ENCODE measurements around the gene RNF31. TPM values are rescaled to one million over a fixed set of nuclear protein-coding genes. Genes with fewer than 3 reads are reported as not detected.

RNF31 gene
- total RNA-seq, 1 donor from 2014 or later, result 79.4 TPM

DNA sequence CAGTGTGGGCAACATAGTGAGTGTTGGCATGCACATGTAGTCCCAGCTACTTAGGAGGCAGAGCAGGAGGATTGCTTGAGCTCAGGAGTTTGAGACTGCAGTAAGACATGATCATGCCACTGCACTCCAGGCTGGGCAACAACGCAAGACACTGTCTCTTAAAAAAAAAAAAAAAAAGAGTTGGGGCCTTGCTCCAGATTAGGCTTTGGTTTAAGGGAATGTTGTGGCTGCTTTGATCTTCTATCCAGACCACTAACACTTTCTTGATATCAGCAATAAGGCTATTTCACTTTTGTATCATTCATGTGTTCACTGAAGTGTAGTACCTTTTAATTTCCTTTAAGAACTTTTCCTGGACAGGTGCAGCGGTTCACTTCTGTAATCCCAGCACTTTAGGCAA lies 19.6 kb upstream of the RNF31 start:
- TF ChIP-seq, protein P1, sequence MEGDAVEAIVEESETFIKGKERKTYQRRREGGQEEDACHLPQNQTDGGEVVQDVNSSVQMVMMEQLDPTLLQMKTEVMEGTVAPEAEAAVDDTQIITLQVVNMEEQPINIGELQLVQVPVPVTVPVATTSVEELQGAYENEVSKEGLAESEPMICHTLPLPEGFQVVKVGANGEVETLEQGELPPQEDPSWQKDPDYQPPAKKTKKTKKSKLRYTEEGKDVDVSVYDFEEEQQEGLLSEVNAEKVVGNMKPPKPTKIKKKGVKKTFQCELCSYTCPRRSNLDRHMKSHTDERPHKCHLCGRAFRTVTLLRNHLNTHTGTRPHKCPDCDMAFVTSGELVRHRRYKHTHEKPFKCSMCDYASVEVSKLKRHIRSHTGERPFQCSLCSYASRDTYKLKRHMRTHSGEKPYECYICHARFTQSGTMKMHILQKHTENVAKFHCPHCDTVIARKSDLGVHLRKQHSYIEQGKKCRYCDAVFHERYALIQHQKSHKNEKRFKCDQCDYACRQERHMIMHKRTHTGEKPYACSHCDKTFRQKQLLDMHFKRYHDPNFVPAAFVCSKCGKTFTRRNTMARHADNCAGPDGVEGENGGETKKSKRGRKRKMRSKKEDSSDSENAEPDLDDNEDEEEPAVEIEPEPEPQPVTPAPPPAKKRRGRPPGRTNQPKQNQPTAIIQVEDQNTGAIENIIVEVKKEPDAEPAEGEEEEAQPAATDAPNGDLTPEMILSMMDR (conservative IDR thresholded peaks at IDR 0.05; ENCODE audit: low read depth, low read length), result no peak
- no peak for DNase-seq (ENCODE audit: low read depth)
- no peak overlapping the region for H3K4me3 ChIP-seq (ENCODE audit: low read depth, low read length)

DNA sequence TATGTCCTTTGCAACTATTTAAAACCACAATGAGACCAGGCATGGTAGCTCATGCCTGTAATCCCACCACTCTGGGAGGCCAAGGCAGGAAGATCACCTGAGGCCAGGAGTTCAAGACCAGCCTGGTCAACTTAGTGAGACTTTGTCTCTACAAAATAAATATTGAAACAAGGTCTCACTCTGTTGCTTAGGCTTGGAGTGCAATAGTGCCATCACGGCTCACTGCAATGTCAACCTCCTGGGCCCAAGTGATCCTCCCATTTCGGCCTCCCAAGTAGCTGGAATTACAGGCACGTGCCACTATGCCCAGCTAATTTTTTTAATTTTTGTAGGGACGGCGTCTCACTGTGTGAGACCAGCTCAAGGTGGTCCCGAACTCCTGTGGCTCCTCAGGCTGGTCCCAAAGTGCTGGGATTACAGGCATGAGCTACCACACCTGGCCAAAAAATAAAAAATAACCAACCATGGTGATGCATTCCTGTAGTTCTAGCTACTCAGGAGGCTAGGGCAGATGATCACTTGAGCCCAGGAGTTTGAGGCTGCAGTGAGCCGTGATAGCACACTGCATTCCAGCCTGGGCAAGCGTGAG lies 17.8 kb upstream of the RNF31 start:
- no peak for DNase-seq (ENCODE audit: low read depth)
- H3K4me3 ChIP-seq (ENCODE audit: low read depth, low read length), result no peak overlapping the region
- TF ChIP-seq, protein P1 (conservative IDR thresholded peaks at IDR 0.05; ENCODE audit: low read depth, low read length), result no peak

DNA sequence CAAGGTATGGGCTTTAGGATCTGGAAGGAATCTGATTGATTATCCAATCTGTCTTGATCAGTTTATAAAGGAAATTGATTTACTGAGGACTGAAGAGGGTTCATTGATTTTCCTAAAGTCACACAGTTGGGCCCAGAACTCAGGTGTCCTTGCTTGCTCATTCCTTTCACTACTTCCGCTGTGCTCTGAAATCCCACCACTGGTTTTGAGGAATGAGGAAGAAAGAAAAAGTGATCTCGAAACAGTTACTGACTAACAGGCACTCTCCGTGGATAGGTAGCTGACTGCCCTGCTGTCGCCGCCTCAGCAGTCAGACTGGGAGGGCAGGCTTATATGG lies 16.9 kb upstream of the RNF31 start, which contains the start of gene FITM1:
Gene FITM1 (plus strand): TSS at position 280 of the 337 bp plus-strand sequence. CDS start 905 bp downstream, outside the sequence.
- H3K4me3 ChIP-seq (ENCODE audit: low read depth, low read length), result no peak within 1 kb of the TSS
- TF ChIP-seq, protein P1 (conservative IDR thresholded peaks at IDR 0.05; ENCODE audit: low read depth, low read length), result no peak
- no peak for DNase-seq (ENCODE audit: low read depth)

DNA sequence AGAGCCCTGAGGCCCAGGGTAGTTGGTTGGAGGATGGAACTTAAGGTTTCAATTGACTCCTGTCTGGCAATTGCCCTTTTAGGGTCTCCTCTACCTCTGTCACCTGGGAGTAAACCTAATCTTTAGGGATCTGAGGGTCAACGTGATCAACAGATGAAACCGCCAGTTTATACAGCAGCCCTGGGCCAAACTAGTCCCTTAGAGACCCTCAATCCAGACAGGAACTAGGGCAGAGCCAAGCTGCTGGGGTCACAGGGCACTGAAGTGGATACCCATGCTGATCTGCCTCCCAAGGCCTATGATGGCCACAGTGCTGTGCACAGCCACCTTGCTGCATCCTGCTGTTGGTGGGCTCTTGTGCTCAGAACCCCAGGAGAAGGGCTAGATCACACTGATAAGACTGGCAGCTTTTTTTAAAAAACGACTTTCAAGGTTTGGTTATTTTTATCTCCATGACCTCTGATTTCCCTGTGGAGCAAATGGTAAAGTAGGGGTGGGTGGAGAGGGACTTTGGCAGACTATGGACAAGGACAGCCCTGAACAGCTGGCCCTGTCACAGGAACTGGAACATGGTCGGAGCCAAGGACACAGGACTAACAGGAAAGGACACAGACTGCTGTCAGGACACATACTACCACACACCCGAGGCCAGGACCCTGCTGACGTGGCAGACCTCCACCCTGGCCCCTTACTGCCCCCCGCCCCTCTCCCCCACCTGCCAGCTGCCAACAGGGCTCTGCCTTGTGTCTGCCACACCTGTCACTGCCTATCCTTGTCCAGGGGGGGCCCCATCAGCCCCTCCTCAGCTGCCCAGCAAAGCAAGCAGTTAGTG lies 16.4 kb upstream of the RNF31 start:
- DNase-seq (ENCODE audit: low read depth), result no peak
- TF ChIP-seq, protein P1 (conservative IDR thresholded peaks at IDR 0.05; ENCODE audit: low read depth, low read length), result no peak
- H3K4me3 ChIP-seq (ENCODE audit: low read depth, low read length), result no peak overlapping the region

DNA sequence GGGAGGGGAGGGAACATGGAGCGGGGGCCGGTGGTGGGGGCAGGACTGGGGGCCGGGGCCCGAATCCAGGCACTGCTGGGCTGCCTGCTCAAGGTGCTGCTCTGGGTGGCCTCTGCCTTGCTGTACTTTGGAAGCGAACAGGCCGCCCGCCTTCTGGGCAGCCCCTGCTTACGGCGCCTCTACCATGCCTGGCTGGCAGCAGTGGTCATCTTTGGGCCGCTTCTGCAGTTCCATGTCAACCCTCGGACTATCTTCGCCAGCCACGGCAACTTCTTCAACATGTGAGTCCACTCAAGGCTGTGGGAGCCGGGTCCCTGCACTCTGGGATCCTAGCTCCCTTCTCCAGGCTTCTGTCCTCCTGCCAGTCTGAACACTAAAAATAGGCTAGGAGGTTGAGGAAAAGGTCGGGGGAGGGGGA lies 15.7 kb upstream of the RNF31 start:
- H3K4me3 ChIP-seq (ENCODE audit: low read depth, low read length), result no peak overlapping the region
- TF ChIP-seq, protein P1 (conservative IDR thresholded peaks at IDR 0.05; ENCODE audit: low read depth, low read length), result no peak
- DNase-seq (ENCODE audit: low read depth), result no peak

DNA sequence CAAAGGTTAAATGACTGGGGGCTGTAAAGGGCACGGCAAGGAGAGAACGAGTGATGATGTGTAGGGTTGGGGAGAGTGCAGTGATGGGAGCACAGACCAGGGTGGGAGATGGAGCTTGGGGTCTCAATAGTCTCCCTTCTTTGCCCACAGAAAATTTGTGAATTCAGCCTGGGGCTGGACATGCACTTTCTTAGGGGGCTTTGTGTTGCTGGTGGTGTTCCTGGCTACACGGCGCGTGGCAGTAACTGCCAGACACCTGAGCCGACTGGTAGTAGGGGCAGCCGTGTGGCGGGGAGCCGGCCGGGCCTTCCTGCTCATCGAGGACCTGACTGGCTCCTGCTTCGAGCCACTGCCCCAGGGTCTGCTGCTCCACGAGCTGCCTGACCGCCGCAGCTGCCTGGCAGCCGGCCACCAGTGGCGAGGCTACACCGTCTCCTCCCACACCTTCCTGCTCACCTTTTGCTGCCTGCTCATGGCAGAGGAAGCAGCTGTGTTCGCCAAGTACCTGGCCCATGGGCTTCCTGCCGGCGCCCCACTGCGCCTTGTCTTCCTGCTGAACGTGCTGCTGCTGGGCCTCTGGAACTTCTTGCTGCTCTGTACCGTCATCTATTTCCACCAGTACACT lies 15.1 kb upstream of the RNF31 start:
- H3K4me3 ChIP-seq (ENCODE audit: low read depth, low read length), result no peak overlapping the region
- no peak for DNase-seq (ENCODE audit: low read depth)
- TF ChIP-seq, protein P1 (conservative IDR thresholded peaks at IDR 0.05; ENCODE audit: low read depth, low read length), result no peak
